Ramos (cell line): ENCODE measurements around the gene OR2J1.
"Not testable (repeated sequence)": the region's sequence is repeated elsewhere in the genome, so short reads cannot be mapped to it uniquely, and the experiment has no call there.

Experiments used
- in situ Hi-C: fragments of 300-500 bp; cut with MboI; formaldehyde crosslinking; loops from one replicate; pipeline ENCODE4 v1.14.3; 2022; ENCODE audit warnings: low sequenced_read_pairs; ENCODE audit not compliant: unreplicated experiment

Gene OR2J1

DNA sequence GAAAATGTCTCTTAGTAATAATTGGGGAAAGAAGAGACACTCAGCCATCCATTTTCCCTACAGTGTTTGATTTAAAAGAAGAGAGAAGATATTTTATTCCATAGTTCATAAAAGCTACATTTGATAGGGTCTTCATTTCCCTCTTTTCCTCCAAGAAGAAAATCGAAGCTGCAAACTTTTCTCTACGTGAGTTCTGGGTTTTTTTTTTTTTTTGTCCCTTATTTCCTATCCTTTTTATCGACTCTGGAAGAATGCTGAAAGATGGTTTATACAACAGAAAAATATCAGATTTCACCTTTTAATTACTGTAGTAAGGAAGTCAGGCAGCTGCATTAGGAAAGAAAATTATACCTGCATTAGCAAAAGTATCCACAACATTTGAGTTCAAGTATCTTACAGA is at the start of gene OR2J1:
Gene OR2J1, plus strand, starts transcription at position 301 of the 400 bp plus-strand sequence. CDS start 1,453 bp downstream, outside the sequence.
- in situ Hi-C loops = no loop called here

DNA sequence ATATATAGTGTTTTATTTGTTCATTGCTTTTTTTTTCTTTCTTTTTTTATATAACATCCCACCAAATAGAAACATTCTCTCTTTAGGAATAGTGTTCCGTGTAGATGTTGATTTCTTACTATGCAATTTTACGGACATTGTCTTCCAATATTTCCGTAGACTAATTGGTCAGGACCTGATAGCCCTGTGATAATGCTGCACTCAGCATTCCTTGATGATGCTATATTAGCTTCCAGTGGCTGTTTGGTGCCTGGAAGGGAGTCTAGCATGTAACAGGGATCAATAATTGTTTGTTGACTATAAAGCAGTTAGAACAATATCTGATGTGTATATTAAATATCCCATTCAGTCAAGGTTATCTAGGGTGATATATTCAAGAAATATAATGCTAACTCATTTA is 47.6 kb upstream of the OR2J1 start:
- in situ Hi-C loops = no loop called here

DNA sequence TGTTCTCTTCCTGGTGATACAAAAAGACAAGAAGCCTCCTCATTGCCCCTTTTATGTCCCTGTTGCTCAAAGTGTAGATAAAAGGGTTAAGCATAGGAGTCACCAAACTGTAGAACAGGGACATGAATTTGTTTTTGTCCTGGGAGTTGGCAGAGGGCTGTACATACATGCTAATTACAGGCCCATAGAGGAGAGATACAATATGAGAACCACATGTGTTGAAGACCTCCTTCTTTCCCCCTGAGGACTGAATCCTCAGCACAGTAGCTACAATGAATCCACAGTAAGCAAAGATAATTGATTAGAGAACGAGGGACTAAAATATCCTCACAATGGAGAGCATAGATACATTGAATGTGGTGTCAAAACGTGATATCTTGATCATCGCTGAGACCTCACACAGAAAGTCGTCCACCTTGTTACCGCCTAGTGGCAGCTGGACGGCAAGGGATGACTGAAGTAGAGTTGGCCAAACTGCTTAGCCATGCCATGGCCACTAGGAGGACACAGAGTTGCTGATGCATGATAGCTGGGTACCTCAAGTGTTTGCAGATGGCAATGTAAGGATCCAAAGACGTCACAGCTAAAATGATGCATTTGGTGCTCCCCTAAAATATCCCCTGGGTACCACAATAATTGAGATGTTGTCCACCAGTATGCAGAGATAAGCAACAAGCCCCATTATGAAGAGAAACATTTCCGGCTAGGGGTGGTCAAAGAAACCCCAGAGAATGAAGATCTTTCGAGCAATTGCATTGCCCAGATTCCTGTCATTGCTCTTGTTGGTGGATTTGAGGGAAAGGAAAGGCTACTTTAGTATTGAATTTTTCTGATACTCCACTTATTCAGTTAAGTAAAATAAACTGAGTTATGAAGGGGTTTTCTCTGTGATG is 27.2 kb upstream of the OR2J1 start:
- in situ Hi-C loops = no loop called here

DNA sequence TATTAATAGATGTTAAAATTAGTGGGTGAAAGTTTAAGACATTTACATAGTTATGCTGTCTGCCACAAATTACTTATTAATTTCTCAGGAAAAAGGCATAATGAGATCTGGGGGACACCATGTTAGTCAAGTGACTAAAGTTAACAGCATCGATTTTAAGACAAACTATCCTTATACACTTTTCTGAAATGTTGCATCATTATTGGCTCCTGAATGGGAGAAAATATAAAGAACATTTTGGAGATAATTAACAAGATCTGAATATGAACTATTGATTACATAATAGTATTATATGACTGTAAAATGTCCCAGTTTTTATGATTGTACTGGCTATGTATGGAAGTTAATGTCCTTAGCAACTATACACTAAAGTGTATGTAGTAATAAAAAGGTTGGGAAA is 20.1 kb upstream of the OR2J1 start:
- in situ Hi-C loops = no loop called here

DNA sequence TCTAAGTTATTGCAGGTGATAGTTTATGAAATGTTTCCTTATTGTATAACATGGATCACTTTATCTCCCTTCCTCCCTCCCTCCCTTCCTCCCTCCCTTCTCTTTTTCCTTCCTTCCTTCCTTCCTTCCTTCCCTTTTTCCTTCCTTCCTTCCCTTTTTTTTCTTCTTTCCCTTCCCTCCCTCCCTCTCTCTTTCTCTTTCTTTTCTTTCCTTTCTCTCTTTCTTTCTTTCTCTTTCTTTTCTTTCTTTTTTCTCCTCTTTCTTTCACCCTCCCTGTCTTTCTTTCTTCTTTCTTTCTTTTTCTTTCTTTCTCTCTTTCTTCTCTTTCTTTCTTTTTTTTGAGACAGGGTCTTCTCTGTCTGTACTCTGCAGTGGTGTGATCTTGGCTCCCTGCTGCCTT is 18.0 kb upstream of the OR2J1 start:
- in situ Hi-C loops = no loop called here

DNA sequence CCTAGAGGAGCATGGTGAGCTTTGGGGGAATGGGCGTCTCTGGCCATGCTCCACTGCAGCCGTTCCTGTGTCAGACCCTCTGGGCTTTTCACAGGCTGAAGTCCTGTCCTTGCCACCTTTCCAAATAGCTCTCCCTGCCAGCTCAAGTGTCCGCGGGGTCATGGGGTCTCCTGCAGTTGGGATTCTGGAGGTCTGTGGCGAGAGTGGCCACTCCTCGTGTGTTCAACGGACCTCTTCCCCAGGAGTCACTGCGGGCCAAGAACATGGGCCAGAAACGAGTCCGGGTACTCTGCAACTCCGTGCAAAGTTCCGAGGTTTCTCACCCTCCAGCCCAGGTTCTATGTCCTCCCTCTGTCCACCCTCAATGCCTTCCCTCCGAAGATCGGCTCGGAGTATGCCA is 16.8 kb upstream of the OR2J1 start:
- in situ Hi-C loops = no loop called here

DNA sequence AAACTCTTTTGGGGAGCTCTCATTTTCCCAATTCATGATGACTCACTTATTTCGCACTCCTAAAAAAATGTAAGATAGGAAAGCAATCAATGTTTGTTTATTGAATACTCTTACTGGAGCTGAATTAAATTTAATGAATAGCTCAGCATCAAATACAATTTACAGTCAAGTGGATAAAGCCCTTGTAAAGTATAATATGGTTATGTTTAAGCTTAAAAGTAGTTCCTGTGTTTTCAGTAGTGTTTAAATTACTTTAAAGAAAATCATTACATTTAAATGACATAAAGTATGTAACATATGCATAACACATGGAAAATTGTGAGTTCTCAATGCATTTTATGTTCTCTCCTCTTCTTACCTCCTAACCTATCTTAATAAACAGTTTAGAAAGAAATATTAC is 12.1 kb upstream of the OR2J1 start, which contains the start of gene OR2B3:
Gene OR2B3, minus strand, starts transcription at position 101 of the 400 bp plus-strand sequence. Its CDS starts 65 bp downstream, at position 36.
- in situ Hi-C loops = no loop called here

DNA sequence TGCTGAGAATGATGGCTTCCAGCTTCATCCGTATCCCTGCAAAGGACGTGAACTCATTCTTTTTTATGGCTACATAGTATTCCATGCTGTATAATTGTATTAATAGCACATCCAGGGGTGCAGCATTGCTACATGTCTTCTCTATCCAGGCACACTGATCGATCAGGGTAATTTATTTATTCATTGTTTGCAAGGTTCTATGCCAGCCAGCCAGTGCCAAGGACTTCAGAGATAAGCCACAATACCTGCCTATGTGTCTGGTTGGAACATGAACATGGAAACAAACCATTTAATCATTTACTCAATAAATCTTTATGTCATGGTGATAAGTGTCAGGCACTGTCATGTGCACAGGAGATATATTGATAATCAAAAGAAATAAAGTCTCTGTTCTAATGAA is 6.3 kb upstream of the OR2J1 start:
- in situ Hi-C loops = no loop called here

DNA sequence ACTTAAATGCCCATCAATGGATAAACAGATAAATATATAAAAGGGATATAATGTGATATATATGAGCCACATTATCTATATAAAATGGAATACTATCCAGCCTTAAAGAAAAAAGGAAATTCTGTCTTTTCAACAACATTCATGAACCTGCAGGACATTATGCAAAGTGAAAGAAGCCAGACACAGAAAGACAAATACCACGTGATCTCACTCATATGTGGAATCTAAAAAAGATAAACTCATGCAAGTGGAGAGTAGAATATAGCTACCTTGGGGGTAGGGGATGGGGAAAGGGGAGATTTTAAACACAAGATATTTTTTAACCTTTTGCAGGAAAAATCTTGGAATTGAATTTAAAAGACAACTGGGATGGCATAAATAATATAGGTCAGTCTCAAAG is 1.5 kb upstream of the OR2J1 start:
- in situ Hi-C loops = no loop called here

DNA sequence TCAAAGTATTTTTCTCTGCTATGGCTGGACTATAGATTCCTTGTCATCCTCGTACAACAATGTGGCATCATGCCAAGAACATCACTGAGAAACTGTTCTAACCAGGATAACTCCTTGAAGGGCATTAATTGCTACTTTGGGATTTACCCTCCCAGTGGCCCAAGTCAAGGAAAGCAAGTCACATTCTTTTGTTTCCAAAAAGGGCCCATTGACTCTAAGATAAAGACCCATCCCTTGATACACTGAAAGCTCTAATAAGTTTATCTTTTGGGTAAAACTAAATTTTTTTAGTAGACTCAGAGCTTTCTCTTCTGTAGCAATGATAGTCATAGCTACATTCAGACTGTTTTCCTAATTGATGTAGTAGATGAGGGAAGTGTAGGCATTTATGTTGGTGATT is 8.5 kb downstream of the OR2J1 start, which contains the start of gene OR2J3:
Gene OR2J3, plus strand, starts transcription at position 301 of the 400 bp plus-strand sequence. CDS start 3,833 bp downstream, outside the sequence.
- in situ Hi-C loops = no loop called here

DNA sequence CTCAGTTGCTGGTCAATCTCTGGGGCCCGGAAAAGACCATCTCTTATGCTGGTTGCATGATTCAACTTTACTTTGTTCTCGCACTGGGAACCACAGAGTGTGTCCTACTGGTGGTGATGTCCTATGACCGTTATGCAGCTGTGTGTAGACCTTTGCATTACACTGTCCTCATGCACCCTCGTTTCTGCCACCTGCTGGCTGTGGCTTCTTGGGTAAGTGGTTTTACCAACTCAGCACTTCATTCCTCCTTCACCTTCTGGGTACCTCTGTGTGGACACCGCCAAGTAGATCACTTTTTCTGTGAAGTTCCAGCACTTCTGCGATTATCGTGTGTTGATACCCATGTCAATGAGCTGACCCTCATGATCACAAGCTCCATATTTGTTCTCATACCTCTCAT is 12.8 kb downstream of the OR2J1 start:
- in situ Hi-C loops = no loop called here

DNA sequence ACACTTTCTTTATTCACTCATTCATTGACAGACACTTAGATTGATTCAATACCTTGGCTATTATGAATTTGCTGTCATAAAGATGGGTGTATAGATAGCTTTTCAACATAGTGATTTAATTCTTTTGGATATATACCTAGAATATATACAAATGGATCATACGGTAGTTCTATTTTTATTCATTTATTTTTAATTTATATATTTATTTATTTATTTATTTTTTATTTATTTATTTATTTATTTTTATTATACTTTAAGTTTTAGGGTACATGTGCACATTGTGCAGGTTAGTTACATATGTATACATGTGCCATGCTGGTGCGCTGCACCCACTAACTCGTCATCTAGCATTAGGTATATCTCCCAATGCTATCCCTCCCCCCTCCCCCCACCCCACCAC is 15.7 kb downstream of the OR2J1 start:
- in situ Hi-C loops = not testable (repeated sequence)

DNA sequence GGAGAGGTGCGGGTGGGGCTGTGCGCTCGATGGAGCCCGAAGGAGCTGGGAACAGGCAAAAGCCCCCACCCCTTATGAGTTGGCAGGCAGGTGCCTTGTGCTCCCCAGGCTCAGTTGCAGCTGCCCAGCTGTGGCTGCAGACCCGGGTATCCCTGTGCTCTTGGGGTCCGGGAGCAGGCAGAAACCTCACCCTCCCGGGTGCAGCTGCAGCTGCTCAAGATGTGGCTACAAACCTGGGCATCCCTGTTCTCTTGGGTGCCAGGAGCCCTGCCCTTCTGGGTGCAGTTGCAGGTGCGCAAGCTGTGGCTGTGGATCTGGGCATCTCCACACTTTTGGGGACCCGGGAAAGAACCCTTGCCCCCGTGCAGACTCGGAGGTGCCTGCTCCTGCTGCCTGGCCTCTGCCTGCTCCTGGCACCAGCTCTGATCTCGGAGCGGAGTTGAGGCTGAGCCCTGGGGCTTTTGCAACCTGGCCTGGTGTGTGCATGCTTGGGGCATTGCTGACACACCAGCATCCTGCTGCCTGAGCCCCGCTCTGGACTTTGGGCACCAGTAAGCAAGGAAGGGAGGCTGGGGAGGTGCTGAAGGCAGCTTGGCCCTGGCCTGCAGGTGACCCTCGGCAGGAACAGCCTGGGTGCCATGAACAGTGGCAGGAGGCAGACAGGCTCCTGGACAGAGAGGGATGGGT is 30.2 kb downstream of the OR2J1 start:
- in situ Hi-C loops = no loop called here

DNA sequence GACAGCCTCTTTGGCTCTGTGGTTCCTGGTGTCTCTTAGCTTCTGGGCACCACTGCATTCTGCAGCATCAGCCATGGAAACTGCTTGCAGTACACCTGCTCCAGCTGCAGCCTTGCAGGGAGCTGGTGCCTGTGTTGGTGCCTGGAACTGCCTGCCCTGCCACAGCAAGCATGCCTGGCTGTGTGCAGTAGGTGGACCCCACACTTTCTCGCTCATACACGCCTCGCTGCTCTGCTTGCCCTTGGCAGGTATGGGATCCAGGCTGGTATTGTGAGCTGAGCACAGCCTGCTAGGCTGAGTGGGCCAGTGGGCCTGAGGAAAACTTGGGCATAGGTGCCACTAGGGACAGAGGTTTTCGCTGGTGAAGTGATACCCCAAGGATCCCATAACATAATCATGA is 31.4 kb downstream of the OR2J1 start:
- in situ Hi-C loops = no loop called here

DNA sequence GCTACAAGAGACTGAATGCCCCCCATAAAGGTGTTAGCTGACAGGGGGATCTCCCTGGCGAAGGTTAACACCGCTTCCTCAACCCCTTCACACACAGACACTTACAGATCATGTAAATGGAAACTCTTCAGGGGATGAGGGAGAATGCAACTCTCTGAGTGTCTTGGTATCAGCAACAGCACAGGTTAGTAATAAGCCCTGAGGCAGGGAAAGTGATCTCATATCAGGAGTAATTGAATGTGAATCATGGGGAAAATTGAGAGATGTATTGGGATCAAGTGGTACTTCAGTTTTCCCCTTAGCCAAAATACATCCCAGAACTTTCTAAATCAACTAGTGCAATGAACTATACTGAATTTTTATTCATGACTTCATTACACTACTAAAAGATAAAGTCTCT is 32.4 kb downstream of the OR2J1 start:
- in situ Hi-C loops = no loop called here

DNA sequence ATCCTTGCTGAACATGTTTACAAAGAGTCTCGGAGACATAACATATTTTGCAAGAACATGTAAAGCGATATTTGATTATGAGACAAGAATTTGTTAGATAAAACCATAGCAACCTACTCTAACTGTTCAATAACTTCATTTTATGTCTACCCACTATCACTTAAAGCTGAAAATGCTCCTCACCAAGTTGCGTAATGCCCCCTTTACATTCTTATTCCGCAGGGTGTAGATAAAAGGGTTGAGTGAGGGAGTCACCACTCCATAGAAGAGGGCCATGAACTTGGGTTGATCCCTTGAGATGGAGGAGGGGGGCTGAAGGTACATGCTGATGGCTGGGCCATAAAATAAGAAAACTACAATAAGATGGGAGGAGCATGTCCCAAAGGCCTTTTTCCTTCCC is 38.4 kb downstream of the OR2J1 start:
- in situ Hi-C loops = no loop called here

DNA sequence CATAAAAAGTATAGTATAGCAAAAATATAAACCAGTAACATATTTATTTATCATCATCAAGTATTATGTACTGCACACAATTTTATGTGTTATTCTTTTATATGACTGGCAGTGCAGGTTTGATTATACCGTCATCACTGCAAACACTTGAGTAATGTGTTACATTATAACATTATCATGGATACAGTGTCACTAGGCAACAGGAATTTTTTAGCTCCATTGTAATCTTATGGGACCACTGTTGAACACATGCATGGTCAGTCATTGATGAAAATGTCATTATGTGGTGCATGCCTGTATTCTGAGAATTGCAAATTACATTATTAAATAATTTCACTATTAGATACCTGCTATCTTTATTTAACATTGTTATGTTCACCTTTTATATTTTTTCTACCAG is 42.3 kb downstream of the OR2J1 start:
- in situ Hi-C loops = no loop called here

DNA sequence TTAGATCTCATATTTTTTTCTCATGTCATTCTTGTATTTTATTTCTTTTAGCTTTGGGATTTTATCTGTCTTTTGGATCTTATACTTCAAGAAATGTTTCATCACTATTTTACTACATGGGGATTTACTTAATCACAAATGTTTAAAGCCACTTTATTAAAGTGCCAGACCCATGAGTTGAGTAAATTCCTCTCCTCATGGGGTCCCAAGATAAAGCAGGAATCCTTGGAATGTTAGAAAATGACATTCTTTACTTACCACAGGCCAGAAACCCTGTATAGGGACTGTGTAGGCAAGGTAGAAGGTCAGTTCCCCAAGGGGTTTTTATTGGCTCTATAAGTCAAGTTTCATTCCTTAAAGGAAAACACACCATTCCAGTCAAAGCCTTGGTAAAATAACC is 43.0 kb downstream of the OR2J1 start:
- in situ Hi-C loops = no loop called here

DNA sequence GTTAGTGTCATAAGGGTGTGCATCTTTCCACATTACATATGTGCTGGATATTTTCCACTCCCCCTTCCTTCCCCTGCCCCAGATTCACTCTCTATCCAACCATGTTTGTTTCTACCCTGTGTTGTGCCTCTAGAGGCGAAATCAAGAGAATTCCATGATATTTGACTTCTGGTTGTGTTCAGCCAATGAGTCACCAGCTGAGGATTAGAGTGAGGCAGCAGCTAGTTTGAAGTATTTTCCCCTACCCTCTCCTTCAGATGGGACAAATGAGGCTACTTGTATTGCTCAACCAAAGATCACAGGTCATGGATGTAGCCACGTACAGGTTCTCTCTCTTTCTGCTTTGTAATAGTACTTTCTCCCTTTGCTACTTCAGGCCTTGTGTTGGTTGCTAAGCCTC is 46.9 kb downstream of the OR2J1 start:
- in situ Hi-C loops = no loop called here

DNA sequence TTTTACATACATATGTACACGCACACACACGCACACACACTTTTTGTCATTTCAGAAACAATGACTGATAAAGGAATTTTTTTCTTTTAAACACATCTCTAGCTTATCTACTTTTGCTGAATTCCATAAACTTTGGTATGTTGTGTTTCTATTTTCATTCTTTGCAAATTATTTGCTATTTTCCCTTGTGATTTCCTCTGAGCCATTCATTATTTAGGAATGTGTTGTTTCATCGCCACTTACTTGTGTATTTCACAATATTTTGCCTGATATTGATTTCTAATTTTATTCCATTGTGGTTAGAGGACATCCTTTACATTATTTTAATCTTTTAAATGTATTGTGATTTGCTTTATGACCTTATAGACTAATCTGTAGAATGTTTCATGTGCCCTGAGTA is 47.8 kb downstream of the OR2J1 start:
- in situ Hi-C loops = no loop called here

DNA sequence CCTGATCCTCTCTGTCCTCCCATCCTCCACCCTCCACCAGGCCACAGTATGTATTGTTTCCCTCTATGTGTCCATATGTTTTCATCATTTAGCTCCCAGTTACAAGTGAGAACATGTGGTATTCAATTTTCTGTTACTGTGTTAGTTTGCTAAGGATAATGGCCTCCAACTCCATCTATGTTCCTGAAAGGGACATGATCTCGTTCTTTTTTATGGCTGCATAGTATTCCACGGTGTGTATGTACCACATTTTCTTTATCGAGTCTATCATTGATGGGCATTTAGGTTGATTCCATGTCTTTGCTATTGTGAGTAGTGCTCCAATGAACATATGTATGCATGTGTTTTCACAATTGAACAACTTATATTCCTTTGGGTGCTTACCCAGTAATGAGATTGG is 50.2 kb downstream of the OR2J1 start:
- in situ Hi-C loops = not testable (repeated sequence)
